GM12864 (cell line): ENCODE data around the gene KRT13.

Source experiments
- DNase-seq: peaks from one replicate; pipeline ENCODE4 v3.0.0-alpha.2; 2011; ENCODE audit warnings: low read depth
- H3K4me3 ChIP-seq: 2 replicates; pipeline ENCODE4 v1.5.1; 2011; ENCODE audit warnings: mild to moderate bottlenecking, low read depth, low read length, control low read depth
- CTCF ChIP-seq: IDR thresholded peaks from 2 replicates; pipeline ENCODE4 v1.5.1; 2011; ENCODE audit warnings: low read depth, mild to moderate bottlenecking, moderate library complexity, low read length, control low read depth, inconsistent platforms; ENCODE audit errors: missing control alignments

KRT13 gene

GRCh38 chr17:41513168-41513547, 7.7 kb upstream of the KRT13 start:
- no peak for DNase-seq
- no peak for TF ChIP-seq CTCF
- no peak overlapping the region for H3K4me3 ChIP-seq

- no peak overlapping the region for H3K4me3 ChIP-seq
- DNase-seq, result no peak
- no peak for TF ChIP-seq CTCF
Measured at GRCh38 chr17:41512546-41513167, 7.2 kb upstream of the KRT13 start.

GRCh38 chr17:41511716-41512115, 6.3 kb upstream of the KRT13 start:
- no peak overlapping the region for H3K4me3 ChIP-seq
- no peak for DNase-seq
- no peak for TF ChIP-seq CTCF

GRCh38 chr17:41511116-41511515, 5.7 kb upstream of the KRT13 start:
- no peak overlapping the region for H3K4me3 ChIP-seq
- no peak for DNase-seq

GRCh38 chr17:41510251-41511065, 5.0 kb upstream of the KRT13 start:
- no peak for DNase-seq
- no peak for TF ChIP-seq CTCF
- no peak overlapping the region for H3K4me3 ChIP-seq

More at GRCh38 chr17:41511116-41511515, 5.7 kb upstream of the KRT13 start:
- no peak for TF ChIP-seq CTCF

GRCh38 chr17:41507315-41507880, 2.0 kb upstream of the KRT13 start:
- TF ChIP-seq CTCF, result no peak
- DNase-seq, result no peak
- H3K4me3 ChIP-seq, result no peak overlapping the region
